Measurements from ENCODE around the gene MLNR.

The MLNR gene

DNA sequence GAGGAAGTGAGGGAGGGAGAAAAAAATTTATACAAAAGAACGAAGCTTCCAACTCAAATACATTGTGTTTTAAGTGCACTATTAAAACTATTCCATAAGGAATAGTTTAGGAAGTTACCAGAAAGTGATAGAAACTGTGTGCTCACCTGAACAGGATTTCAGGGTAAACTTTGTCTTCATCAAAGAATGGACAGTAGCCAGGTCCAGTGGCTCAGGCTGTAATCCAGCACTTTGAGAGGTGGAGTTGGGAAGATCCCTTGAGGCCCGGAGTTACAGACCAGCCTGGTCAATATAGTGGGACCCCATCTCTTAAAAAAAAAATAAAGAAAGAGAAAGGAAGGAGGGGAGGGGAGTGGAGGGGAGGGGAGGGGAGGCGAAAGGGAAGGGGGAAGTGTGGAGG is 14.6 kb downstream of the MLNR start:
- DNase-seq, result no peak

DNA sequence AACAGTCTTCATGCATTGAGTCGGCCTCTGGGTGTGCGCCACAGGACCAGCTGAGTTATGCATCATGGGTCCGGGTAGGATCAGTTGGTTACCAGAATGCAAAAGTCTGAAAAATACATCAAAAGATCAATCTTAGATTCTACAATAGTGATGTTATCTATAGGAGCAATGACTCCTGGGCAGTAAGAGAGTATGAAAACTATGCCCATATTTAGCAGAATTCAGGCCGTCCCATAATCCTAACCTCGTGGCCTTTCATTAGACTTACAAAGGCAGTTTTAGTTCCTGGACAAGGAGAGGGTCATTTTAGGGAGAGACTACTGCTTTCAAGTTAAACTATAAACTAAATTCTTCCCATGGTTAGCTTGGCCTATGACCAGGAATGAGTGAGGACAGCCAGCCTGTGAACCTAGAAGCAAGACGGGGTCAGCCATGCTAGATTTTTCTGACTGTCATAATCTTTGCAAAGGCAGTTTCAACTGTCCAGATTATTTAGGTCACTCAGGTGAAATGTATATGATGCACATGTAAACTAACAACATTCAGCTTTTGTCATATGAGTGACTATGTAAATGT is 15.8 kb downstream of the MLNR start:
- DNase-seq, result no peak

DNA sequence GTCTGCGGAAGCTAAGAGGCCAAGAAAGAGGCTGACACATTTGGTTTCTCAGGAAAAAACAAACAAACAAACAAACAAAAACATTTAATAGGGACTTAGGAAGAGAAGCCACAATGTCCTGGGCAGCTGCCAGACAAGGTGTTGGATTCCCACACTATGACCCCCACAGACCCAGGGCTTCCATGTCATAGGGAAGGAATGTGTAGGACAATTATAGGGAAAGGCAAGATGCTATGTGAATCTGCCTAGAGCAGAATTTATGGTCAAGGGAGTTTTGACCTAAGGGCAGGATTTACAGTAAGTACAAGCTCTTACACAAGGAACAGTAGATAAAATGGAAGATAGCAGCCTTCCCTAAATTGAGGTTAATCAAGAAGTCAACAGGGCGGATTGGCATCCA is 18.5 kb downstream of the MLNR start:
- no peak for DNase-seq

DNA sequence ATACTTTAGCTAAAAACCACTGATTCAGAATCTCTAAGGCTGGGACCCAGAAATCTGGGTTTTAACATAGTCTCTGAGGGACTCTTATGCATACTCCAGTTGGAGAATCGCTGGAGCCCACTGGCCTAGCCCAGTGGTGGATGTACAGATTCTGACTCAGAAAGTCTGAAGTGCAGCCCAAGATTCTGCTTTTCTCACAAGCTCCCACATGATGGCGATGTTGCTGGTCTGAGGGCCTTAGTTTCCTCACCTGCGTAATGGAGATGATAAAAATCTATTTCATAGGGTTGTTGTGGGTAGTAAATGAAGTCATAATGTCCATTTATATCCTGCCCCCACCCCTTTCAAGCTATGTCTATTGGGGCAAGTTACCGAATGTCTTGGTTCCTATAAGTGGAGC is 19.9 kb downstream of the MLNR start:
- peak; percentile 33 to 36 for DNase-seq

DNA sequence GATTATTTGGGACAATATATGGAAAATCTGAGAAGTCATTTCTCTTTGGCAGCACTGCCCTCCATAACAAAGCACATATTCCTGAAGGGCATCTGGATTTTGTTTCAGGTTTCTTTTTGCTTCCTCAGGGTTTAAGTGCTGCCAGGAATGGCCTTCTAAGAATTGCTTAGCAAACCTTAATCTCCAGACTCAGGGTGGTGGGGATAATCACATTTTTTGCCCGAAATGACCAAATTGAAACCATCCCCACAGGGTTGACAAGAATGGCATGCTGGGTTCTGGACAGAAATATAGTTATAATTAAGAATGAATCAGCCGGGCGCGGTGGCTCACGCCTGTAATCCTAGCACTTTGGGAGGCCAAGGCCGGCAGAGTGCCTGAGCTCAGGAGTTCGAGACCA is 21.2 kb downstream of the MLNR start:
- no peak for DNase-seq

DNA sequence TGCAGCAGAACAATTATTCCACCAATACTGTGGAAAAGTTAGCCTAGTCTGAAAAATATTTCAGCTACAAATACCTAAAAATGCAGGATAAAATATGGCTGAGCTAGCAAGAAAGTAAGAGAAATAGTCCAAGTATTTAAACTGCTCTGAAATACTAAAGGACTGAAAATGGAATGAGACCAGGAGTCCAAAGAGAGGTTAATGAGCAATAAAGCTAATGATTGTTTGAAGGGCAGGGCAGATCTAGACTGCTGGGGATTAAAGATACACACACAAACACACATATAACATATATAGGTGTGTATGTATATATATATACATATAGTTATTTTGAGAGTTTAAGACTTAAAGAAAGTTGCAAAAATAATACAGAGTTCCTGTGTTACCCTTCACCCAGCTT is 25.0 kb downstream of the MLNR start:
- no peak for DNase-seq

DNA sequence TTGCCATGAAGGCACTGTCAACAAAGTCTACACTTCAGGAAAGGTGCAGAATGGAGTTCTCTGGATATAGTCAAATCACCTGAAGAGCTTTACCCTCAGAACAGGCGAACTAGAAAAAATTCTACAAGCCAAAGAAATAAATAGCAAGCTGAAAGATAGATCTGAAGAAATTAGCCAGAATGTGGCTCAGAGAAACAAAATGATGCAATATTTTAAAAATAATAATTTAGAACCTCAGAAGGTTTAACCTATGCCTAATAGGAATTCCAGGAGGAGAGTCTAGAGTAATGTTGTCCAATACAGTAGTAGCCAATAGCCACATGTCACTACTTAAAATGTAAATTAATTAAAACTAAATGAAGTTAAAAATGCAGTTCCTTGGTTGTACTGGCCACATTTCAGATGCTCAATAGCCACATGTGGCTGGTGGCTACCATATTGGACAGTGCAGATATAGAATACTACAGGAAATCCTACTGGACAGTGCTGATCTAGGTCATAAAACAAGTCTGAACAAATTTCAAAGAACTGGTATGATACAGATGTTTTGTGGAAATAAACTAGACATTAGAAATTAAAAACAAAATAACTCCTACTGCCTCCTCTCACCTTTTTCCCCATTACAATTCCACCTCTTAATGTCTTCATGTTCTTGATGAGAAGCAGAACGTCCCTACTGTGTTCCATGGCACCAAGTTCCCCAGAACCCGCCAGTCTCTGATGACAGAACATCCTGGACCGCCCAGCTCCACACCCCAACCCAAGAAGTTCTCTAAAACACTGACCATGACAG is 26.9 kb downstream of the MLNR start:
- DNase-seq, result no peak

DNA sequence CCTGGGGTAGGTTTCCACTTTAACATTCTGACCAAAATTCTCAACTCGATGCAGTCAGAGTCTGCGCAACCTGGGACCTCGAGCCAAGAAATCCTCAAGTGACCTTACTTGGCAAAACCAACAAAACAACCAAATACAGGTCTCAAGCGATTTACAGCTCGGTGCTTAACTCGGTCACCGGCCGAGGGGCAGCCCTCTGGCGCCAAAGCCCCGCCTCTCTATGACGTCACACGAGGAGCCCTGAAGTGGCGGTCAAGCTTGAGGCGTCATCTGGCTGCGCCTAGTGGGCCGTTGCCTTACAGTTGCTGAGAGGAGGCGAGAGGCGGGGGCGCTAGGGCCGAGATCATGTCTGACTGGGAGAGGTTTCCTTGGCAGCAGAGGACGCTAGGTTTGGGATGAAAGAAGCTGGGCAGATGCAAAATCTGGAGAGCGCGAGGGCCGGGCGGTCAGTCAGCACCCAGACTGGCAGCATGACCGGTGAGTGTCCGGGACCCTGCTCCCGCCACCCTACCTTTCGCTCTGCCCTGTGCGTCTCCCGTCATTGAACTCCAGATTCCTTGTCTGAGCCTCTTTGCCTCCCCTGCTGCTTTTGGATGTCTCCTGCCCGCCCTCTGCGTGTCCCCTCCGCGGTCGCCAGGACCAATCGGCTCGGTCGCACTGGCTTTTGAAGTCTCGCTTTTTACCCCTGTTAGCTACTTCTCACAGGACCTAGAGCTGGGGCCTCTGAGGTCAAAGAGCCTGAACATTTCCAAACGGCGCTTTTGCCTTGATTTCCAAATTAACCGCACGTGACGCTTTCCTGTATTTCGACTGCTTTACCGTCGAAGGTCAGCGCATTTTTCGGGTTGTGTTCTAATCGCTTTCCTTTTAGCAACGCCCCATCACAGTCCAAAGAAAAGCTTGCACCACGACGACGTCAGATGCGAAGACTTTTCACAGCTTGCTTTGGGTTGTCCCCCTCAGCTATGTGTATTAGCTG is 27.8 kb downstream of the MLNR start, which contains the start of gene CDADC1:
Gene CDADC1, plus strand, starts transcription at position 283 of the 979 bp plus-strand sequence. Its CDS starts 113 bp downstream, at position 396.
- DNase-seq, result peak; percentile 92 to 97

DNA sequence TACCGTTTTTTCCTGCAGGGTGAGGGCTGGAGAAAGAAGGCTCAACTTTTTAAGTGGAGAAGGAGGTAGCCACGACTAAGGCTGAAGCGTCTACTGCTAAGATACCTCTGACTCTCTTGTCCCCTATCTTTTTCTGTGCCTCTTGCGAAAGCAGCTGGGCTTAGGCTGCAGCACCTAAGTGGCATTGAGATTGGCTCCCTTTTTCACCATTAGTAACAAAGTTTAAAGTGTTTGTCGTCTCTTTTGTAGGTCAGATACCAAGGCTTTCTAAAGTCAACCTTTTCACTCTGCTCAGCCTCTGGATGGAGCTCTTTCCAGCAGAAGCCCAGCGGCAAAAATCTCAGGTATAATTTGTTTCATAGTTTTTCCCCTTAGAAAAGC is 28.5 kb downstream of the MLNR start:
- no peak for DNase-seq

DNA sequence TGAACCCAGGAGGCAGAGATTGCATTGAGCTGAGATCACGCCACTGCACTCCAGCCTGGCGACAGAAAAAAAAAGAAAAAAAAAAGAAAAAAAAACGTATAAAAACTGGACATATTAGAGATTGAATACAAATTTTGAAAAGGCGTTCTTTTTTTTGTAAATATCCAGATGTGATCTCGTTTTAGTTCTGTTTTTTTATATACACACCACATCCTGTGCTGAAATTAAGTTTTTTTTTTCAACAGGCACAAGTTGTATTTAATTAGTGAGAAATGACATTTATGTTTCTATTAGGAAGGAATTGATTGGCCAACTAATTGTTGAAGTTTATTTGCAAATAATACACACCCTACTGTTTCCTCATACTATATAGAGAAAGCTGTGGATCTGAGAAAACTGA is 31.2 kb downstream of the MLNR start:
- DNase-seq, result no peak

DNA sequence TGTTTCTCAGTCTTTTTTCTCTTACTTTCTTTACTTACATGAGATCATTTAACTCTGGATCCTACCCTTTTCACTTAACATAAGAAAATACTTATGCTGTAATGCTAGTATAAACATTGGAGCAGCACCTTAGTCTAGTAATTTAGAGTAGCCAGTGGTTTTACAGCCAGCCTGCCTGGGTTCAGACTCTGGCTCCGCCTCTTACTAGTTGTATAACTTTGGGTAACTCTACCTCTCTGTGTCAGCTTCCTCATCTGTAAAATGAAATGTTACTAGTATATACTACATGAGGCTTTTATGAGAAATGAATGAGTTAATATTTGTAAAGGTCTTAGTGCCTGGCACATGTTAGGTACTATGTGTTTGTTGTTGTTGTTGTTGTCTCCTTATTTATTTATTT is 33.2 kb downstream of the MLNR start:
- no peak for DNase-seq

DNA sequence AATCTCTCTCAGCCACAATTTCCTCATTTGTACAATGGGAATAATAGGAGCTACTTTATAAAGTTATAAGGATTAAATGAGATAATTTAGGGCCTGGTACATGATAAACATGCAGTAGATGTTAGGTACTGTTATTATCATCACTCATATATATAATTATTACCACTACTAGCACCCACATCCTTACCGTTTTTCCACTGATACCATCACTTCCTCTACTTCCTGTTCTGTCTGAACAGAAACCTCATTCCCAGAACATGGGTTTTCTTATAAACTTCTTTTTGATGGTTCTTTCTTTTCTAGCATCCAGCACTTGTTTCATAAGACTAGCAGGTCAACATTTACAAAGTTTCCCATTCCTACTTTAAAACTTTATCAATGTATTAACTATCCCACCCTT is 33.9 kb downstream of the MLNR start:
- no peak for DNase-seq

DNA sequence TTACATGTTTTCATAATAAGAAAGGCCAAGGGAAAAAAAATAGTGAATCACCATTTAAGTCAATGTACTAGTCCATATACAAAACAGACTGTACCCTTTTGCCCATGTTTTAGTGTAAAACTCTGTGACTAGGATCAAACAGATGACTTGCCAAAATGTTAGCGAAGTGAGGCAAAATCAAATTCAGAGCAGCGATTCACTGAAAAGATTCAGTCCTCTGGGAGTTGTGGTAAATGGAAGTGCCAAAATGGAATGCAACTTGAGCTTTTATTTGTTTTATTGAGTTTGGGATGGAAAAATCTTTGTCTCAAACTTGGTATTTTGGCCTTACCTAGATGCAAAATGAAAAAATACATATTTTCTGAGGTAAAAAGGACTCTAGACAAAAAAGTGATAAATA is 36.7 kb downstream of the MLNR start:
- DNase-seq, result no peak

DNA sequence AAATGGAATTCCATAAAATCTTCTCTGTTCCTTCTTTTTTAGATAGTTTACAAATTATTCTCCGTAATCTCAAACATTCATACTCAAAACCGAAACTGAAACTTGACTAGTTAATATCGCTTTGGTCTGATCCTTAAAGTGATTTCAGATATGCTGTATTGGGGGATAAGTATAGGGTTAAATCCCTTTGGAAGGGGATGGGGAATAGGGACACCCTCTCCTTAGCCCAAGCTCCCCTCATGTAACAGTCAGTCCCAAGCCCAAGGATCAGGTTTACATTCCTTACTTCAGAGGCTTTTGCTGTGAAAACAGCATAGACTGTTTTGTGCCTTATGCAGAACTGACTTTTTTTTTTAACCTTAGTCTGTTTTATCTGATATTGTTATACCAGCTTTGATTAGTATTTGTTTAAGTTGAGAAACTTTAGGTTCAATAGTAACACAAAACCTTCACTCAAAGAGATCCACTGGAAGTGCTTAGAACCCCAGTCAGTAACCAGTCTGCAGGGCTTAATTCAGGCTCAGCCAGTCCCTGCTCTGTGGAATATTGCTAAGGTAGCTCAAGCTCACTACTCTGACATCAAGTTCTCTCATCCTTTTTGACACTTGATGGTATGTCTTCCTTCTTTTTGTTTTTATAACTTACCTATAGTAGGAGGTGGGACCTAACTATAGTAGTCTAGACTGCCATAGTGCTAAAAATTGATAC is 38.1 kb downstream of the MLNR start:
- DNase-seq, result no peak

DNA sequence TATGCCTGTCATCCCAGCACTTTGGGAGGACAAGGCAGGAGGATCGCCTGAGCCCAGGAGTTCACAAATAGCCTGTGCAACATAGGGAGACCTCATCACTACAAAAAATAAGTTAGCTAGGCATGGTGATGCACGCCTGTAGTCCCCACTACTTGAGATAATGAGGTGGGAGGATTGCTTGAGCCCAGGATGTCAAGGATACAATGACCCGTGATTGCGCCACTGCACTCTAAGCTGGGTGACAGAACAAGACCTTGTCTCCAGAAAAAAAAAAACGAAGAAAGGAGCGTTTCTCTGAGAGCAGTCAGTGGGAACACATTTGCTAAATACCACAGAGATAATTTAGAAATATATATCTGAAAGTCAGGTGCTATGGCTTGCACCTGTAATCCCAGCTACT is 39.4 kb downstream of the MLNR start:
- no peak for DNase-seq

DNA sequence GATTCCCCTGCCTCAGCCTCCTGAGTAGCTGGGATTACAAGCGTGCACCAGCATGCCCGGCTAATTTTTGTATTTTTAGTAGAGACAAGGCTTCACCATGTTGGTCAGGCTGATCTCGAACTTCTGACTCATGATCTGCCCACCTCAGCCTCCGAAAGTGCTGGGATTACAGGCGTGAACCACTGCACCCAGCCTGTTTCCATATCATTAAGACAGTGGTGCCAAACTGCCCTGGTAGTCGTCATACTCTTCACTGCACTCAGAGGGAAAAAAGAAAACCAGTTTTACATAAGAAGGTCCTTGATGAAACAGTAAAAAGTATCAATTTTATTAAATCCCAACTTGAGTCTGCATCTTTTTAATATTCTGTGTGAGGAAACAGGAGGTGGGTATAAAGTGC is 42.5 kb downstream of the MLNR start:
- DNase-seq, result no peak

DNA sequence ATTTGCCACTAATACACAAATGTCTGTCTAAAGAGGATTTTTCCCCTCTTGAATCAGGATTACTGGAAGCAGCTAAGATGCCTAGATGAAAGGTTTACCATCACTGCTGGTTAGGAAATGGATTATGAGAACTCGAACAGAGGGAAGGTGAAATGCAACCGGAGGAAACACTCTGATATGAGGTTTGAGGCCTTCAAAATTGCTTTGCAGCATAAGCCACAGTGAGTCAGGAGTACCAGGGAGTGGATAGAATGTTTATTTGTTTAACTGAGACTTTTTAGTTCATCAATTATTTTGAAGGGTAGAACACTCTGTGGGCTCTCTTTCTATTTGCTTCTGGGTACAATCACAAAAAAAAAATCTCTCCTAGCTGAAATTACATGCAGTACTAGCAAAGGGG is 45.7 kb downstream of the MLNR start:
- no peak for DNase-seq

DNA sequence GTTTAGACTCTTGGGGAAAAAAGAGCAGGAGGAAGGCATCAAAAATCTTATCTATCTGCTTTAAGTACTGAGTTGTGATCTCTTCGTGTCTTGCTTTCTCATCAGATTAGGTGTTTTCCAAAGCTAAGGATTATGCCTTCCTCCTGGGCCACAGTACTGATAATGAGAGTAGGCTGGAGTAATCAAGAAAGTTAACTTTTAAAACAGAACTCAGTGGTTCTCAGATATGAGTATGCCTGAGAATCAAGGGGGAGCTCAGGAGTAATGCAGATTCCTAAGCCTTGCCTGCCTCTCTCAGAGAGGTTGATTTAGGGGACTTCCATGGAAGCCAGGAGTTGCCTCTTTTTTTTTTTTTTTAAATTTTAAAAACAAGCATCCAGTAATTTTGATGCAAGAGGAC is 51.1 kb downstream of the MLNR start:
- DNase-seq, result no peak
